IgD-negative memory B cell (primary cell): Measurements from ENCODE around the gene DGKQ. TPM values are rescaled to one million over a fixed set of nuclear protein-coding genes. Genes with fewer than 3 reads are reported as not detected.

Experiments
- H3K27ac Mint-ChIP-seq, 3 donors: one replicate each; pipeline ENCODE4 v1.8.0; 2020 to 2022; ENCODE audit warnings: mild to moderate bottlenecking in 3 of 3, mixed read lengths in 3 of 3, moderate library complexity in 1 of 3
- H3K27me3 Mint-ChIP-seq: one replicate; pipeline ENCODE4 v1.8.0; 2021; ENCODE audit warnings: mixed read lengths
- H3K36me3 Mint-ChIP-seq: one replicate; pipeline ENCODE4 v1.8.0; 2020; ENCODE audit warnings: mild to moderate bottlenecking, mixed read lengths
- H3K4me1 Mint-ChIP-seq, 3 donors: one replicate each; pipeline ENCODE4 v1.8.0; 2020 to 2022; ENCODE audit warnings: mixed read lengths in 3 of 3, mild to moderate bottlenecking in 1 of 3
- H3K4me3 Mint-ChIP-seq, 4 donors: one replicate each; pipeline ENCODE4 v1.8.0; 2020 to 2022; ENCODE audit warnings: mild to moderate bottlenecking in 4 of 4, mixed read lengths in 4 of 4, moderate library complexity in 3 of 4
- H3K9me3 Mint-ChIP-seq, 3 donors: one replicate each; pipeline ENCODE4 v1.8.0; 2020 to 2021; ENCODE audit warnings: mixed read lengths in 3 of 3, mild to moderate bottlenecking in 1 of 3
- polyA plus RNA-seq: library from polyadenylated mRNA; unstranded; fragments of 300-500 nt; fragmentation: Illumina TruSeq; gene quantifications from one replicate; pipeline ENCODE4 v1.2.3, GENCODE V29; 2021

DGKQ gene
- polyA plus RNA-seq, 1 donor from 2014 or later: 3.5 TPM

DNA sequence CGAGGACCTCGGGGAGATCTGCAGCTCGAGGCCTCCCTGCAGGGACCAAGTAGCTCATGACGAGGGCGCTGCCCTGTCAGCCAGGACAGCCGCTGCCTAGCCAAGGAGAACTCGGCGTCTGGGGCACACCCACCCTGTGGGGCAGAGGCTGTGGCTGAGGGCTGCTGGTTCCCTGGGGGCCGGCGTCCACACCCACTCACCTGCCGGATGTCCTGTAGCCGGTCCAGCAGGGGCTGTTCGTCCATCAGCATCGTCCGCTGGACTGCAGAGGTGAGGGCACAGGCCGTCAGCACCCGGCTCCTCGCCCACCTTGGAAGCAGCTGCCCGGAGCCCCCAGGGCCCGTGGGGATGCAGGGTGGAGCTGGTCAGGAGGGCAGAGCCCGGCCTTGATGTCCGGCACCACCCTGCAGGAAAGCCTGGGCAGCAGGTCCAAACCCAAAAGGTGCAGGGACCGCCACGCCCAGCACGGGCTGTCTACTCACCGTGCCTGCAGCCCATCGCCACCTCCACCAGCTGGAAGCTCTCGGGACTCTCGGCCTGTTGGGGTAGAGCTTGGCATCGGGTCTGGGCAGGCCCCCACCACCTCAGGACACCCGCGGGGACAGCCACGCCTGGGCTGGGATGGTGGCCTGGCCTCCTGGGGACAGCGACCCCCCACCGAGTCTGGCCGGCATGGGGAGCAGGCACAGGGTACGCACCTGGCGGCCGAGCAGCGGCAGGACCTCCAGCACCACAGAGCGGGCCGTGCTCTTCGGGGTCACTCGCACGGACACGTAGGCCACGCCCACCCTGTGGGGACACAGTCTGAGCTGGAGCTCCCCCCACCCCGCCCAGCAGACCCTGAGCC, 6.9 kb downstream of the DGKQ start:
- Mint-ChIP-seq H3K27ac (peak overlapping the region in 1 of 3 donors; percentile 80), H3K9me3 (no peaks in the 10 kb centered on the region), H3K4me3 (no peak overlapping the region), H3K27me3 (peaks cover 2% of the 10 kb centered on the region), H3K36me3 (no peaks in the 10 kb centered on the region), H3K4me1 (peaks cover 0 to 3% (median 0%) of the 10 kb centered on the region in 3 donors)

DNA sequence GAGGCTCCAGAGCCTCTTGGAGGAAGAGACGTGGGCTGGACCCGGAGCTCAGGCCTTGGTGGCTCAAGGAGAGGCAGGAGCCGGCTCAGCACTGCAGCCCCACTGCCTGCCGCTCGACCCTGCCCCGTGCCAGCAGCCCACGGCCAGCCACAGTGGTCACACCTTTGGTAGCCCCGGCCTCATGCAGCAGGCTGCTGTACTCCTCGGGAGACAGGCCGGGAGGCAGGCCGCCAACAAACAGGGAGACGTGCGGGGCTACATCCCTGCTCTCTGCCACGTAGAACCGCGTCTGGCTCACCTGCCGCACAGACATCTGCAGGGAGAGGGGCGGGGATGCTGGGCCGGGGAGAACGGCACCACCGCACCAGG, 7.6 kb downstream of the DGKQ start:
- Mint-ChIP-seq H3K27me3 (peaks cover 2% of the 10 kb centered on the region), H3K36me3 (no peaks in the 10 kb centered on the region), H3K9me3 (no peaks in the 10 kb centered on the region), H3K4me1 (peaks cover 0 to 1% (median 0%) of the 10 kb centered on the region in 3 donors), H3K27ac (peak overlapping the region in 1 of 3 donors; percentile 80), H3K4me3 (no peak overlapping the region)

DNA sequence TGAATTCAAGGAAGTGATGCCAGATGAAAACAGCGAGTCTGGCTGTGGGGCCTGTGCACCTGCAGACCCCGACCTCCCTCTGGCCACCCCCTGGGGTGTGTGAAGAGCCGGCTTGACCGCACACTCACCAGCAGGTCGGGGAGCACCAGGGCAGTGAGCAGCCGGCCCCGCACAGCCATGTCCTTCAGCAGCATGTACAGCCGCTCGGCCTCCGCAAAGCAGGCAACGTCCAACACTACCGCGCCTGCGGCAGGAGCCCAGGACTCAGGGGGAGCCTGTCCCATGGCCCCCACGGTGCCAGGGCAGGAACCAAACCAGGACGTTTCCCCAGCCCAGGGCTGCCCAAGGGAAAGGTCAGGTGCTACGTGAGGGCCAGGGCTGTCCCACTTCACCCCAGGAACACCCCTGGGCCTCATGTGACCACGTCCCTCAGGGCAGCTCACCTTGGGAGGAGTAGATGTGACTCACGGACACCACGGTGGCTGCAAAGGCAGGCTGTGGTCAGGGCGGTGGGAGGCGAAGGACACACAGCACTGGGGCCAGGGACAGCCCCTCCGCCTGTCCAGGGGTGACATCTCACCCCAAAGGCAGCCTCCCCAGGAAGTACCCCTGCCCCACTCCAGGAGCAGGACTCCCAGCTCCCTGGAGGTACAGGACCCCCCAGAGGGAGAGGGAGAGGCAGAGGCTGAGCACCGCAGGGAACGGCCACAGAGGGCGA, 8.2 kb downstream of the DGKQ start:
- Mint-ChIP-seq H3K4me1 (no peaks in the 10 kb centered on the region), H3K27me3 (peaks cover 2% of the 10 kb centered on the region), H3K9me3 (no peaks in the 10 kb centered on the region), H3K36me3 (no peaks in the 10 kb centered on the region), H3K27ac (no peak overlapping the region), H3K4me3 (no peak overlapping the region)

DNA sequence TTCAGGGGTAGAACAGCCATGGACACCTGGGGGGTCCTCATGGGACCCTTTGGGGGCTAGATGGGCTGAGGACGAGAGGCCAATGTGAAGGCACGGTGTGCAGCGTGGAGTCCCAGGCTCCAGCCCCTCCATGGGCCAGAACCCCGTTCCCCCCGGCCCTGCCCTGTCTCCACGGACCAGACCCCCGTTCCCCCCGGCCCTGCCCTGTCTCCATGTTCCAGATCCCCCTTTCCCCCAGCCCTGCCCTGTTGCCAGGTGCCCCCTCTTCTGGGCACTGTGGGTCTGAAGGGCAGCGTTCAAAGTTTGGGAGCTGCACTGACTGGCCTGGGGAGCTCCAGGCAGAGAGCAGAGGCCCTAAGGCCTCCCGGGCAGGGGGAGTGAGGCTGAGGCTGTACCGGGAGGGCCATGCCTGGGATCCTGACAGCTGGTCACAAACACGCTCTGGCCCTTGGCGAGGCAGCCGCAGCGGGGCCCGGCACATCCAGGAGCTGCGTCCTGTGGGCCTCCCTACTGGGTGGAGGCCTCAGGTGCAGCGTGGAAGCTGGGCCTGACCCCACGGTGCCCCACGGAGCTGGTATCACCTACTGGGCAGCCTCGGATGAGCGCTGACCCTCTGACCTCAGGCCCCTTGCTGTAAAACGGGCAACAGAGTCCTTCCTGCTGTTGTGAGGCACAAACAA, 8.9 kb downstream of the DGKQ start:
- H3K9me3 Mint-ChIP-seq: no peaks in the 10 kb centered on the region
- H3K4me1 Mint-ChIP-seq: no peaks in the 10 kb centered on the region
- H3K4me3 Mint-ChIP-seq: no peak overlapping the region
- H3K27ac Mint-ChIP-seq: no peak overlapping the region
- H3K36me3 Mint-ChIP-seq: no peaks in the 10 kb centered on the region
- peaks cover 2% of the 10 kb centered on the region for H3K27me3 Mint-ChIP-seq

DNA sequence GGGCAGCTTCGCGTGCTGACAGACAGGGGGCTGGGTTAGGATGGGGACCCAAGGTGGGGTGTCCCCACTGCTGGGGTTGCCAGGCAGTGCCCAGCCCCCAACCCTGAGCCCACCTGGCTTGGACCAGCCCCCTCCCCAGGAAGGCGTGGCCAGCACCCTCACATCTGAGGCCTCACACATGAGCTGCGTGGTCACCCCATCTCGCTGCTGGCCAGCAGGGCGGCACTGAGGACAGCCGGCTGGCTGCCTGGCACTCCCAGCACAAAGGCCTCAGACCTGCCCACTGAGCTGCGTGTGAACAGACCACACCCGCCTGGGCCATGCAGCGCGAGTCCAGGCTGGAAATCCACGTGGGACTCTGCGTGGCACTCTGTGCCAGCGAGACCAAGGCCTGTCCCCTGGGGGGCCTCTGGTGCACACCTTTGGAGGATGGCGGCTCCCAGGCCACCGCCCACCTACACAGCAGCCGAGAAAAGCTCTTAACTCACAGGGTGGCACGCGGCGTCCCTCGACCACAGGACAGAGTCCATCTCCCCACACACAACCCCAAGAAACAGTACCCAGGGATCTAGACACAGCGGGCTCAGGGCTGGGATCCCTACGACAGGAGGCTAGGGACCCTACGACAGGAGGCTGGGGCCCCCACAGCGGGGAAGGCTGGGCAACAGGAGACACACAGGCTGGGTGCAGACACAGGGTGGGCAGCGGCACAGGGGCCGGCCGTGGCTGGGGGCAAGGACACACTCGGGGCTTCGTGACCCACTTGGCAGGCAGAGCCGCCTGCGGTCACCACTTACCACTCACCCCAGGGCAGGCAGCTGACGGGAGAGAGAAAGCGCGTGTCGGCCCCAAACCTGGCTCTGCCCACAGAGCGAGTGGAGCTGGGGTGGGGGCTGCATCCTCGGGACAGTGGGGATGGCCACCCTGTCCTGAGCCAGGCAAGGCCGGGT, 9.8 kb downstream of the DGKQ start:
- Mint-ChIP-seq H3K36me3 (no peaks in the 10 kb centered on the region), H3K4me1 (no peaks in the 10 kb centered on the region), H3K27me3 (no peaks in the 10 kb centered on the region), H3K9me3 (peaks cover 0 to 2% (median 0%) of the 10 kb centered on the region in 3 donors), H3K4me3 (no peak overlapping the region), H3K27ac (no peak overlapping the region)

DNA sequence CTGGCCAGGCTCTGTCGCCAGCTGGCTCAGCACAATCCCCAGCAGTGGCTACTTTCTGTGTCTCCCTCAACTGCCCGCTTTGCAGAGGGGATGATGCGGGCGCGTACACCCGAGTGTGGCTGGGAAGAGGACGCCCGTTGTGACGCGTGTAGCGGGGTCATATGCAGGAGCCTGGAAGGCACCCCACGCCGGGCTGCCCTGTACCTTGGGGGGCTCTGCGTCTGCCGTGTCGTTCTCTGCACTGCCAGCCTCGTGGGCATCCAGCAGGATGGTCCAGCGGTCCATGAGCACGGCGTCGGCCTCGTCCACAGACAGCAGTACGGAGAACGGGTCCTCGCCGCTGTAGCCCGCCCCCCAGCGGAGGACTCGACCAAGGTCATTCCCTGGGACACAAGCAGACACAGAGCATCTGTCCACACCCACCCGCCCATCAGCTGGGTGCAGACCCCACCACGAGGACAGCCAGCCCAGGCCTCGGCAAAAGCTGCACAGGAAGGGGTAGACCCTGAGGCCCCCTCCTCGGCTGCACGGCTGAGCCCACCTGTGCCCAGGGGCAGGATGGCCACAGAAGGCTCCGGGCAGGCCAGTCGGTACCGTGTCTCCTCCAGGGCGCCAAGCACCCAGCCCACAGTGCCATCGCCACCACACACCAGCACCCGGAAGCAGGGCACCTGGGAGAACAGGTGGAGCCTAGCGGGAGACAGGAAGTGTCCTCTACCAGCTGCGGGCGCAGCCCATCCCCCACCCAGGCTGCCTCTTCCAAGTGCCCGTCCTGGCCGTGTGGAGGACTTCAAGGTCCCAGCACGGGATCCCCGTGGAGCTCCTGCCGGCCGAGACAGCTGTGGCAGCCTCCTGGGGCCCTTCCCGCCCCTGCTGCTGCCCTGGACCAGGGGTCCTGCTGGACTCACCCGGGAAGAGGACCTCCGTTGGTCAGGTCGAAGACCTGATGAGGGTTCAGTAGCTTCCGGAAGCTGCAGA, 10.8 kb downstream of the DGKQ start:
- H3K4me1 Mint-ChIP-seq: no peaks in the 10 kb centered on the region
- H3K36me3 Mint-ChIP-seq: no peaks in the 10 kb centered on the region
- no peak overlapping the region for H3K4me3 Mint-ChIP-seq
- peaks cover 0 to 2% (median 0%) of the 10 kb centered on the region in 3 donors for H3K9me3 Mint-ChIP-seq
- no peaks in the 10 kb centered on the region for H3K27me3 Mint-ChIP-seq
- peak overlapping the region in 1 of 3 donors; percentile 39 for H3K27ac Mint-ChIP-seq

- peaks cover 2% of the 10 kb centered on the region for H3K36me3 Mint-ChIP-seq
- no peaks in the 10 kb centered on the region for H3K27me3 Mint-ChIP-seq
- H3K4me1 Mint-ChIP-seq: no peaks in the 10 kb centered on the region
- H3K4me3 Mint-ChIP-seq: peak overlapping the region in 1 of 4 donors; percentile 12
- H3K9me3 Mint-ChIP-seq: peaks cover 0 to 2% (median 0%) of the 10 kb centered on the region in 3 donors
- H3K27ac Mint-ChIP-seq: peak overlapping the region in 2 of 3 donors; percentile 28 to 39
Observed at GRCh38 chr4:961351-962230, 11.8 kb downstream of the DGKQ start.

GRCh38 chr4:960636-961350, 12.6 kb downstream of the DGKQ start:
- Mint-ChIP-seq H3K27me3 (no peaks in the 10 kb centered on the region), H3K9me3 (peaks cover 0 to 2% (median 0%) of the 10 kb centered on the region in 3 donors), H3K4me3 (no peak overlapping the region), H3K27ac (no peak overlapping the region), H3K36me3 (peaks cover 2% of the 10 kb centered on the region), H3K4me1 (no peaks in the 10 kb centered on the region)

DNA sequence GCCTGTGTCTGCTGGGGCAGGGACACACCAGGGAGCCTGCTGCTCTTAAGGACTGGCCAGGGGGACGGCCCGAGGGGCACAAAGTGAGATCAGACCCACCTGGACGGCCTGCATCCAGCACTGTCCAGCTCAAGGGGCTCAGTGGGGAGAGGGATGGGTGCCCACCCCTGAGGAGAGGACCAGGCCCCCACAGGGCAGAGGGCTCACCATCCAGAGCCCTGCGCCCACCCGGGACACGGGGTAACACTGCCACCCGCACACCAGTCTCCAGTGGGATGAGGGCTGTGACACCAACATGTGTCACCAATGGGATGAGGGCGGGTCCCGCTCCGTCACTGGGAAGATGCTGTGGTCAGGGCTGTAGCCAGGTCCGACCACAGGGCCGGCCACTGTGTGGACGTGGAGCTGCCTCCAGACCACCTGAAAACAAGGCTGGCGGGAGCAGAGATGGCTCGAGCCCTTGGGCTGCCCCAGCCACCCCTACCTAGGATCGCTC, 13.2 kb downstream of the DGKQ start:
- Mint-ChIP-seq H3K4me1 (no peaks in the 10 kb centered on the region), H3K36me3 (peaks cover 2% of the 10 kb centered on the region), H3K9me3 (peaks cover 0 to 2% (median 0%) of the 10 kb centered on the region in 3 donors), H3K27me3 (no peaks in the 10 kb centered on the region), H3K4me3 (no peak overlapping the region), H3K27ac (no peak overlapping the region)

DNA sequence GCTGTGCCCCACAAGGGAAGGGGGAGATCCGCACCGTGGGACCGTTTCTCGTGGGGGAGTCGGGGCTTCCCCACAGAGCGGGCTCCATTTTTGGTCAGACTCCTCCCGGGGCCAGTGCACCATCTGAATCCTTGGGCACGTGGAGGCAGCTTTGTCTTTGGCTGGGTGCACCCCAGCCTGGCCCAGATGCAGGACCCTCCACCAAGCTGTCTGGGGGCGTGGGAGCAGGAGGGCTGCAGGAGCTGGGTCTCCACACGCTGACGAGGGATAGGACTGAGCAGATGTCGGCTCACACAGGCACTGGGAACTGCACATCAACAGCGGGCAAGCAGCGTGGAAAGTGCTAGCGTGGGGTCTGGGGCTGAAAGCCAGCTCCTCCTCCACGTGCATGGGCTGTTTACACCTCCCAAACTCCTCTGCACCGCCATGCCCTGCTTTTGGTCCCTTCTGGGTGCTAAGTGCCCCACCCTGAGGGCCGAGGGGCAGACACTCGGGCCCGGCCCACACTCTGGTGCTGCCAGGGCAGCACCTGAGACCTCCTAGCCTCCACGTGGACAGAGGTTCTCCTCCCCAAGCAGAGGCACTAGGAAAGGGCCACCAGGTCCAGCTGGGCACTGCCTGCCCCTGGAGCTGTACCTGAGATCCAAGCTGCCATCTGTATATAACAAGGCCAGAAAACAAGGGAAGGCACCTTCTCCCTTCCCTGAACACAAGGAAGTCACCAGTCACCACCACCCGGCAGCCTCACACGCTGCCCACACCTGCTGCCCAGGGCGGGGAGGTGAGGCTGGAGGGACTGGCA, 13.8 kb downstream of the DGKQ start:
- H3K27ac Mint-ChIP-seq: no peak overlapping the region
- no peaks in the 10 kb centered on the region for H3K4me1 Mint-ChIP-seq
- peaks cover 0 to 2% (median 0%) of the 10 kb centered on the region in 3 donors for H3K9me3 Mint-ChIP-seq
- H3K27me3 Mint-ChIP-seq: no peaks in the 10 kb centered on the region
- peaks cover 5% of the 10 kb centered on the region for H3K36me3 Mint-ChIP-seq
- peak overlapping the region in 1 of 4 donors; percentile 12 for H3K4me3 Mint-ChIP-seq

GRCh38 chr4:958696-959337, 14.6 kb downstream of the DGKQ start:
- peaks cover 5% of the 10 kb centered on the region for H3K36me3 Mint-ChIP-seq
- no peaks in the 10 kb centered on the region for H3K27me3 Mint-ChIP-seq
- H3K9me3 Mint-ChIP-seq: peaks cover 0 to 2% (median 0%) of the 10 kb centered on the region in 3 donors
- peak overlapping the region in 1 of 4 donors; percentile 39 for H3K4me3 Mint-ChIP-seq
- H3K27ac Mint-ChIP-seq: peak overlapping the region in 1 of 3 donors; percentile 56
- no peaks in the 10 kb centered on the region for H3K4me1 Mint-ChIP-seq
